Astrocyte of the cerebellum (primary cell): ENCODE data around the gene LCNL1.

ENCODE experiments used
- DNase-seq: peaks from one replicate; pipeline ENCODE4 v3.0.0-alpha.2; 2011; ENCODE audit warnings: low read depth
- H3K4me3 ChIP-seq: 2 replicates; pipeline ENCODE4 v1.5.1; 2011; ENCODE audit warnings: mild to moderate bottlenecking, low read depth, low read length, moderate library complexity
- CTCF ChIP-seq: IDR thresholded peaks from 2 replicates; pipeline ENCODE4 v1.5.1; 2012; ENCODE audit warnings: low read length, low read depth, moderate library complexity, mild to moderate bottlenecking; ENCODE audit errors: missing control alignments
- in situ Hi-C: cut with HindIII; loops from 2 replicates; pipeline ENCODE4 v1.10.0; 2017; ENCODE audit warnings: low sequenced_read_pairs

LCNL1 gene

GRCh38 chr9:137009938-137010732, 27.3 kb downstream of the LCNL1 start:
- no peak for TF ChIP-seq CTCF
- no peak overlapping the region for H3K4me3 ChIP-seq
- no peak for DNase-seq
- in situ Hi-C loops: no loop called here

- no peak overlapping the region for H3K4me3 ChIP-seq
- no peak for DNase-seq
- in situ Hi-C loops: no loop called here
- no peak for TF ChIP-seq CTCF
Measured at GRCh38 chr9:137011156-137011555, 28.4 kb downstream of the LCNL1 start.

GRCh38 chr9:137011907-137012675, 29.3 kb downstream of the LCNL1 start:
- TF ChIP-seq CTCF: no peak
- in situ Hi-C loops: no loop called here
- H3K4me3 ChIP-seq: no peak overlapping the region
- DNase-seq: no peak

- no peak overlapping the region for H3K4me3 ChIP-seq
- no peak for TF ChIP-seq CTCF
- in situ Hi-C loops: no loop called here
- no peak for DNase-seq
Measured at GRCh38 chr9:137012694-137013570, 30.1 kb downstream of the LCNL1 start.

GRCh38 chr9:137013571-137013940, 30.8 kb downstream of the LCNL1 start:
- DNase-seq: no peak
- TF ChIP-seq CTCF: no peak
- no peak overlapping the region for H3K4me3 ChIP-seq

GRCh38 chr9:137014166-137014565, 31.4 kb downstream of the LCNL1 start:
- no peak for DNase-seq
- TF ChIP-seq CTCF: no peak
- in situ Hi-C loops: no loop called here
- H3K4me3 ChIP-seq: no peak overlapping the region

More at GRCh38 chr9:137013571-137013940, 30.8 kb downstream of the LCNL1 start:
- in situ Hi-C loops: no loop called here
